Hematopoietic multipotent progenitor cell treated with erythropoietin and hydrocortisone succinate and interleukin-3 and kit ligand, for 4 days (in vitro differentiated cells): ENCODE results near the gene EPS8.
A peak's percentile ranks its signal among the peaks of the same experiment; 100 is the strongest.
"Not testable (repeated sequence)": the region's sequence is repeated elsewhere in the genome, so short reads cannot be mapped to it uniquely, and the experiment has no call there.

ENCODE experiments used
- DNase-seq: peaks from one replicate; pipeline ENCODE4 v3.0.0-alpha.2; 2015

The EPS8 gene

GRCh38 chr12:15796493-15797141 lies 7.4 kb upstream of the EPS8 start:
- DNase-seq, result no peak

GRCh38 chr12:15794836-15795235 lies 5.6 kb upstream of the EPS8 start:
- peak; percentile 17 for DNase-seq

GRCh38 chr12:15794196-15794595 lies 5.0 kb upstream of the EPS8 start:
- DNase-seq, result no peak

- peak; percentile 18 for DNase-seq
These were observed 662 bp downstream of the EPS8 start for GRCh38 chr12:15788233-15789219.

- no peak for DNase-seq
These were observed 1.4 kb downstream of the EPS8 start for GRCh38 chr12:15787778-15788177.

GRCh38 chr12:15786772-15787171 lies 2.4 kb downstream of the EPS8 start:
- no peak for DNase-seq

GRCh38 chr12:15783288-15783687 lies 5.9 kb downstream of the EPS8 start:
- no peak for DNase-seq

GRCh38 chr12:15782667-15783066 lies 6.5 kb downstream of the EPS8 start:
- DNase-seq, result no peak

GRCh38 chr12:15779925-15780324 lies 9.3 kb downstream of the EPS8 start:
- no peak for DNase-seq

- DNase-seq, result no peak
These were observed 11.1 kb downstream of the EPS8 start for GRCh38 chr12:15778126-15778525.

GRCh38 chr12:15777355-15778012 lies 11.7 kb downstream of the EPS8 start:
- no peak for DNase-seq

GRCh38 chr12:15776532-15776931 lies 12.7 kb downstream of the EPS8 start:
- no peak for DNase-seq

- no peak for DNase-seq
These were observed 14.4 kb downstream of the EPS8 start for GRCh38 chr12:15774819-15775218.

GRCh38 chr12:15772405-15773018 lies 16.7 kb downstream of the EPS8 start:
- peak; percentile 44 for DNase-seq

- DNase-seq, result no peak
These were observed 18.6 kb downstream of the EPS8 start for GRCh38 chr12:15770581-15770980.

GRCh38 chr12:15770021-15770420 lies 19.2 kb downstream of the EPS8 start:
- no peak for DNase-seq

- DNase-seq, result no peak
These were observed 19.6 kb downstream of the EPS8 start for GRCh38 chr12:15769586-15769985.

GRCh38 chr12:15767301-15767700 lies 21.9 kb downstream of the EPS8 start:
- DNase-seq, result no peak

GRCh38 chr12:15763328-15763727 lies 25.9 kb downstream of the EPS8 start:
- DNase-seq, result no peak

GRCh38 chr12:15762162-15762561 lies 27.0 kb downstream of the EPS8 start:
- not testable (repeated sequence) for DNase-seq

GRCh38 chr12:15757553-15758255 lies 31.5 kb downstream of the EPS8 start:
- peak; percentile 35 for DNase-seq

- no peak for DNase-seq
These were observed 32.4 kb downstream of the EPS8 start for GRCh38 chr12:15756822-15757221.
